IPS-NIHi11 (cell line): Measurements from ENCODE around the gene SMNDC1.

Experiments used
- DNase-seq: peaks from one replicate; pipeline ENCODE4 v3.0.0; 2012; ENCODE audit warnings: mixed read lengths, low spot score

The SMNDC1 gene

DNA sequence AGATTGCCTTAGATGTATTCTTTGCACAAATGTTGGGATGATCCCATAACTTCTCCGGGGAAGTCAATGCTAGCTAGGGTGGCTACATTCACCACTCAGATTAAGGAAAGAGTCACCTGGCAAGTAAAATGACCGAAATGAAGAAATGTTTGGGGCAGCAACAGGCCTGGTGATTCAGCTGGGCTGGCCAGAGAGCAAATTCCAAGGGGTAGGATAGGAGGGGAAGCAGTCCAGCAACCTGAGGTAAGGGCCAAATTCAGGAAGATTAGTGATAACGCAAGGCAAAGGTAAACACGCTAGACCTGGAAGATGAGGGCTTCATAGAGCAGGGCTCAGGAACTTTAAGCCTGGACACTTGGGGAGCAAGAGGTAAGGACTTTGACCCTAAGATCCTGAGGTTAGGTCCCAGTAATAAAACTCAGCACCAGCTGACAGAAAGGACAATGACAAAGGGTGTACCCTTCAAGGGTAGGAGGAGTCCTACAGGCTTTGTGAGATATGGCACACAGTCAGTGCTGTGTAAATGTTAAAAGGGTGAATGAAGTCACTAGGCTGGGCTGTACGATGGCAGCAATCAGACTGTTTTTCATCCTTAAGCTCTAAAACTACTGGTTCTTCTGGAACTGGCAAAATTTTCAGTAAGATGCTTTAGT, 22.7 kb upstream of the SMNDC1 start:
- no peak for DNase-seq

DNA sequence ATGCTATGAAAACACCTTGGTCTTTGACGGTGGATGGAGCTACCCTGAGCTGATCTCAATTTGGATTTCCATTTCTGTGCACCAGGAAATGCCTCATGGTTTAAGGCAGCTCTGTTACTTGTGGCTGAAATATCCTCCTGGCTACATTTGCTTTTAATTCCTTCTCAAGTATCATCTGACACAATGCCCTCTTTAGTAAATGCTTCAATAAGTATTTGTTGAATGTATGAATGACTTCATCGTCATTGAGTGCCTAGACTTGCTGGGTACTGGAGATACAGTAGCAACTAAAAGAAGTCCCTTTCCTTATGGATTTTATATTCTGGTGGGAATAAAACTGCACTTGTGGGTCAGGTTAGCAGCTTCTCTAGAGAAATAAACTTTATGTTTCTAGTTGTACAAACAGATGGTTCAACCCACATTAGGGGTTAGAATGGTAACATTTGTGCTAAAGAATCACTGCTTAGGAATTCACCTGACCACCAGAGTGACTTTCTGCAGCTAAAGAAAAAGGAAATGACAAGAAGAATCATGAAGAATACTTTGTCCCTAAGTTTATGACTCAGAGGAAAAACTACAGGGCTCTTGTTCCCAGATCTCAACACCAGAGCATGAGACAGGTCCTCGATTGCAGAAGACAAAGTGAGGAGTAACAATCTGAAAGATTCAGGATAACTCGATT, 21.8 kb upstream of the SMNDC1 start:
- DNase-seq, result no peak

DNA sequence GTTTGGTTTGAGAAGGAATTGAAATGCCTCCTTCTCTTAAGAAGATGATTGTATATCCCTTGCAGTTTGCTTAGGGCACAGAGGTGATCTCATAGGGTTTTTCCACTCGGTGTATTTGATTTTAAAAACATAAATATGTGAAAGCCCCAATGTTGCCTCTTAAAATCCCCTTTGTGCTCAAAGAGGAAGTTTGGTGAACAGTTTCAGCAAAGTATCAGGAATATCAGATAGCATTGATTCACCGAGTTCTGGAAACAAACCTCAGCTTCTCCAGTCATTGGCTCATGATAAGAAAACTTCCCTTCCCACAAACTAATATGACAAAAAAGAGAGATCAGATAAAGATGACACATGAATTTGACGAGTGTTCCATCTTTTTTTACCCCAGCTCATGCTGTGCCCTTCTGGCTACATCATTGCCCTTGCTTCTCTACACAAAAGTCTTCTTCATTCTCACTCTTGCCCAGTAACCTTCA, 20.1 kb upstream of the SMNDC1 start:
- no peak for DNase-seq

DNA sequence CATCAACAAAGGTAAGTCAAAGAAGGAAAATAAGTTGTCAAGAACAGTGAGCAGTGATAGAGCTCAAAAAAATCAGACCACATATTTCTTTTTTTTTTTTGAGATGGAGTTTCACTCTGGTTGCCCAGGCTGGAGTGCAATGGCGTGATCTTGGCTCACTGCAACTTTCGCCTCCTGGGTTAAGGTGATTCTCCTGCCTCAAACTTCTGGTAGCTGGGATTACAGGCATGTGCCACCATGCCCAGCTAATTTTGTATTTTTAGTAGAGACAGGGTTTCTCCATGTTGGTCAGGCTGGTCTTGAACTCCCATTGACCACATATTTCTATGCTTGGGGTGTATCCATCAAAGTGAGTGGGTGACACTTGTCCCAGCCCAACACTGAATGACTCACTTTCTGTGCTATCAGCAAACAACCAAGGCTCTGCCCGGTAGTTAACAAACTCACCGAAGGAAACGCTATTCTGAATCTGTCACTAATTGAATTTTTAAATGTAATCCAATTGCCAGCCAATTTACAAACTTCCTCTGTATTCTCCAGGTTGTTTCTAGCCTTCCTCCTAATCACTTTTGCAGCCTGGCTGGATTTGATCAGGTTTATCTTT, 19.6 kb upstream of the SMNDC1 start:
- no peak for DNase-seq

DNA sequence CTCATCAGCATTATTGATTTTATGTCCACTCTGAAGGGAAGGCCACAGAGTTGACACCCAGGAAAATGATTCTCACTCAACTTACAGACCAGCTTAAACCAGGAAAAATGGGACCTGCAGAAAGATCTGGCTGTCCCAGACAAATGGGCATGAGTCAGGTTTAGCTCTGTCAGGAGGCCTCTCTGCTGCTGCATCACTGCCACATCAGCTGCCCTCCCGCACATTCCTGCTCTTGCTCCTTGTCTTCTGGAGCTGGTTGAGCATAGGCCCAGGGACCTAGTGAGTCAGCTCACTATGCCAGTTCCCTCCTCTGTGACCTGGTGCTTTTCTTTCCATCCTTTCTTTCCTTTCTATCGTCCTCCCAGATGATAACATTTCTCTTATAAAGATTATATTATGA, 18.8 kb upstream of the SMNDC1 start:
- no peak for DNase-seq

DNA sequence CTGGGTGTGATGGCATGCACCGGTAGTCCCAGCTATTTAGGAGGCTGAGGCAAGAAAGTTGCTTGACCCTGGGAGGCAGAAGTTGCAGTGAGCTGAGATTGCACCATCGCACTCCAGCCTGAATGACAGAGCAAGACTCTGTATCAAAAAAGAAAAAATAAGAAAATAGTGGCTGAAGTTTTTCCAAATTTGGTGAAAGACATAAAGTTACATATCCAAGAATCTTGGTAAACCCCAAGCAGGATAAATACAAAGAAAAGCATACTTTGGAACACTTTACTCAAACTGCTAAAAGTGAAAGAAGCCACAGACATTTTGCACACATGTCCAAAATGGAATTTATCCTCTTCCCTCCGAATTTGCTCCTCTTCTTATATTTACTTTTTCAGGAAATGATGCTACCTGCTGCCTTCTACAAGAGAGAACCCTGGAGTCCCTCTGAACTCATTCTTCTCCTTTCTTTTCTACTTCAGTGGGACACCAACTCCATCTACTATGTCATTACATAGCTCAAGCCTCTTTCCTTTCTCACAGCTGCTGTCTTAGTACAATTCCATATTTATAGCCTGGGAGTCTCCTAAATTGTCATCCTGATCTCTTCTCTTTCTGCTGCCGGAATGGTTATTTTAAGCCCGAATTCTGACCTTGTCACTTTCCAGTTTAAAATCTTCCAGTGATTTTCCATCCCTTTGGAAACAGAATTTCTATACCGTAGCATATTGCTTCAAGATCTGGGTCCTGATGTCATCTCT, 17.3 kb upstream of the SMNDC1 start:
- DNase-seq, result no peak

DNA sequence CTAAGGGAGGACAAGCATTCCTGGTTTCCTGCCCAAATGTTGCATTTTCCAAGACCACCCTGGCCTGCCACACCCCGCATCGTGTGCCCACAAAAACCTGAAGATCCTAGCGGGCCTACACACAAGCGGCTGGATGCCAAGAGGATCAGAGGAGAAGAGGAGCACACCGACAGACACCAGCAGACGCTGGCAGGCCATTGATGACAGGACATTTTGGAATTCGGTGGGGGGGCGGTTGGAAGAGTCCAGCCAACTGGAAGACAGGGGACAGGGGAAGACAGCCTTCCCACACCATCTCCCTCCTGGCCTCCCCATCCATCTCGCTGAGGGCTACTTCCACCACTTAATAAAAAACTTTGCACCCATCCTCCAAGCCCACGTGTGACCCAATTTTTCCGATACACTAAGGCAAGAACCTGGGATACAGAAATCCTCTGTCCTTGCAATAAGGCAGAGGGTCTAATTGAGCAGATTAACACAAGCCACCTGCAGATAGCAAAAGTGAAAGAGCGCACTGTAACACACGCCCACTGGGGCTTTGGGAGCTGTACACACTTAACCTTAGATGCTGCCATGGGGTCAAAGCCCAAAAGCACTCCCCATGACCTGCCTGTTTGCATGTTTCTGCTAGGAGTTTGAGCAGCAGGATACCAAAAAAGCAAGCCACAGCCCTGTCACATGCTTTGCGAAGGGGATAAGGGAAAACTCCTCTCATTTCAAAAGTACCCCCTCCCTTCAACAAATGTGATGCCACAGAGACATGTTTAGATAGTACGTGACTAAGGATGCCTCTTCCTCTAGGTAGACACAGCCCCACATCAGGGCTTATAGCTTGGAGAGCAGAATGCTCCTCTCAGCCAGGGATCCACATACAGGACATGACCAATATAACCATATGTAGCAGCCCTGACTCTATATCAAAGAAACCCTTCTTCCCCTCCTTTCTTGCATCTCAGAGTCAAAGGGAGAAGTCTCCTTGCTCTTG, 13.4 kb upstream of the SMNDC1 start:
- DNase-seq, result no peak

DNA sequence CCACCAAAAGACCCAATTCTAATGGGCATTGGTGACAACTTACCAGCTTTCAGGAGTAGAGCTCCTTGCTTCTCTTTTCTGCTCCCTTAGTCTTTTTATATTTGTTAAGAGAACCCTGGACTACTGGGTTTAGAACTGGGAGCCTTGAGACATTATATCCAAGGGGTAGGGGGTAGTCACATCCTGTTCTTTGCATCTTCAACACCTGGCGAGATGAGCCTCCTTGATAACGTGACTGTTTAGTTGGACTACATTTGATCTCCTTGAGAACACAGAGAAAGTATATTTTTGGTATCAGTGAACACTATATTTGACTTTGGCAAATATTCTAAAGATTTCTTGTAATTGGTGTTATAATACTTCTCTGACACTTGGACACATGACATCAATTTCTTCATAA, 9.0 kb upstream of the SMNDC1 start:
- DNase-seq, result no peak

DNA sequence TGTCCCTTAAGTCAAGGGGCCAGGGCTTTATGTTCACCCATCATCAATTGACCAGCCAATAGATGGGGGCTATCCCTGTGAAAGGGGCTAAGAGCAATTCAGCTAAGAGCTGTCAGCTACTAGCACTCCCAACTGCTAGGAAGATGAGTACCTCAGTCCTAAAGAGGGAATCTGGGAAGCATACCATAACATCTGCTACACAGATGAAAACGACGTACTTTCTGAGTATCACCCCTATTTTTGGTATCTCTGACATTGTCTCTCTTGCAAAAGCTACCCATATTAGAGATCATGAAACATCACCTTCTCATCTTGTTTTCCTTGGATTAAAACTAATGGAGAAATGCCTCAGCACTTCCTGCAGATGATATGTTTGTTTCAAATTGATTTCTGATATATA, 7.5 kb upstream of the SMNDC1 start:
- DNase-seq, result no peak

DNA sequence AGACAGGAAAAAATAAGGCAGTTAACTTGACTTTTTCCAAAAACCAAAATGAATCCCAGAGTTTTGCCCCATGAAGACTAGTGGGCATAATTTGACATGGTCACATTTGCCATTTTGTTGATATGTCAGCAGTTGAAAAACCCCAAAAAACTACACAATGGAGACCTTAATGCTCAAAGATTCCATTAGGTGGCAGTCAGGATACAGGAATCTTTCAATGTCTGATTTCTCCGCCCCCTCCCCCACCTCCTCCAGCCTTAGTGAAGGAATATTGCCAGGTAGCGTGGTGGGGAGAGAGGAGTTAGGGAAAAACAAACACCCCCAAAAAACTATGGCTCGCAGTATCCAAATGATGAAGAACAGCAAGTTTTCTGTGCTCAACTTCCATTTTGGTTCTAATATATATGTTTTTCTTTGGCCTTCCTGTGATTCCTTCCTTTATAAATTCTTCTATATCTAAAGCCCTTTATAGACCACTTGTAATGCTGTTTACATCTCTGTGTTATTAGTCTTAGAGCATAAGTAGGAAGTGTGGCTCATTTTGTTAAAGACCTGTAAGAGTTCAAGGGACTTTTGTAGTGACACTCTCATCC, 6.7 kb upstream of the SMNDC1 start:
- peak; percentile 70 for DNase-seq

DNA sequence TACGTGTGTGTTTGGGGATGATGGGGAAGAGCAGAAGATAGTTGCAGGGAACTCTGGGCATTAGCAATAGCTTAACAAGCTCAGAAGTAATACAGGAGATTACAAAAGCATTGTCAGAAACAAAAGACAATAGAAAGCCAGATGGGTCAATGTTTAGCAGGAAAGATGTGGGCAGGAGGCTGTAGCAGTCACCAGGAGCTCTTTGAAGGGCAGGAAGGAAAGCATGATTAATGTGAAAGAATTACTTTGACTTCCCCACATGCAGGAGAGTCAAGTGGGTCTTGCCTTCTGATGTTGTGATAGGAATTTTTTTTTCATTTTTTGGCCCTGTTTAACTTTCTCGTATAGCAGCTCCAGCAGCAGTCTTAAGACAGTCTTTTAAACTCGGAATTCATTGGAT, 6.0 kb upstream of the SMNDC1 start:
- DNase-seq, result no peak

DNA sequence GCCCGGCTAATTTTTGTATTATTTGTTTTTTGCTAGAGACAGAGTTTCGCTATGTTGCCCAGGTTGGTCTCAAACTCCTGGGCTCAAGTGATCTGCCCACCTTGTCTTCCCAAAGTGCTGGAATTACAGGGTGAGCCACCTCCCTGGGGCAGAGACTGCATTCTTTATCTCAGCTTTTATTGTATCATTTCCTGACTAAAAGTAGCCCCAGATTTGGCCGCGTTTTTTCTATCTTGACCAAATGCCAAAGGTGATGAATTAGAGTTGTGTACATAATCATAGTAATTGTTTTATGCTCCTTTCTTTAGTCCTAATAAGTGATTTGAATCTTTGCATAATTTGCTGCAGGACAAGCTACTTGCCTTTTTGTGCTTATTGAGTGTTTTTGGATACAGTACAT, 3.1 kb upstream of the SMNDC1 start:
- DNase-seq, result no peak

DNA sequence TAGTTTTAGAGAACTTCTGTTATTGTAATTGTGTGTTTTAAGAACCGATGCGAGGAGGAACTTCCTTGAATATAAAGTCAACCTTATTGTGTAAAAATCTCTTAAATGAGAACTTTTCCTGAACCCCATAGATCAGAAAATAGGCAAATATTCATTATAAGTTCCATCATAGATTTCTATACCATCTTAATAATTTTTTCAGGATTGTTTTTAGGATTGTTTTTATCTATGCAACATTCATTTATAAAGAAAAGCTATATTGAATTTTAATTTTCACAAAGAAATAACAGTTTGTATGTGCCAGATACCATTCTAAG, 1.7 kb upstream of the SMNDC1 start:
- no peak for DNase-seq

DNA sequence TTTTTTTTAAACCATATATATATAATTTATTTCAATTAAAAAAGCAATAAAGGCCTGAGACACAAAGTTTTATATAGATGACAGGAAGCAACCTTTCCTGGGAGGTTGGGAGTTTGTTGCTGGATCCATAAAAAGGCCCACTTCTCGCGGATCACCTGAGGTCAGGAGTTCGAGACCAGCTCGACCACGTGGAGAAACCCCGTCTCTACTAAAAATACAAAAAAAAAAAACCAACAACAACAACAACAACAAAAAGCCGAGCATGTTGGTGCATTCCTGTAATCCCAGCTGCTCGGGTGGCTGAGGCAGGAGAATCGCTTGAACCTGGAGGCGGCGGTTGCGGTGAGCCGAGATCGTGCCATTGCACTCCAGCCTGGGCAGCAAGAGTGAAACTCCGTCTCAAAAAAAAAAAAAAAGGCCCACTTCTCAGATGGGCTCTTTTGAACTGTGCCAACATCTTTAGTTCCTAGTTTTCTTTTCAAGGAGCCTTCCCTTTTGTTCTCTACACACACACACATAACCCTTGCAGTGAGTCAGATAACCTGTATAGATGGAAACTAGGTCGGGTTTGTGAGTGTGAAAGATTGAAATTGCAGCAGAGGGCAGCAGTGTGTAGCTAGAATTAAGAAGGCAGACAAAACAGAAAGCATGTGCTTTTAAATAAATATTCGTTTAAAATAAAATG, 1.2 kb upstream of the SMNDC1 start:
- peak; percentile 31 for DNase-seq

DNA sequence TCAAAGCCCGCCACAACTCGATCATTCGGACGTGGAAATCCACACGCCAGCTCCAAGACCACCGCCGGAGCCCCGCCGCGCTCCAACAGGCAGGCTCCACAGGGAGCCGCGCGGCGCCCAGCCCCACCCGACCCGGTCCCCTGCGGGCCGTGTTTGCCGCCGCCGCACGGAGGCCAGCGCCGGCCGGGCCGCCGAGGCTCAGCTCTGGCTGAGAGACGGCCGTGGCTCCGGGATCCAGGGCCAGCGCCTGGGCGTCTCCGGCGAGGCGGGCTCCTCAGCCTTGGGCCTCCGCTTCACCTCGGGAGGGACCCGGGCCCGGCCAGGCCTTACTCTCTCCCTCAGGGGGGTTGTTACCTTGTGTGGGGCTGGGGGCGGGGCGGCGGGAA, 333 bp downstream of the SMNDC1 start:
- no peak for DNase-seq

DNA sequence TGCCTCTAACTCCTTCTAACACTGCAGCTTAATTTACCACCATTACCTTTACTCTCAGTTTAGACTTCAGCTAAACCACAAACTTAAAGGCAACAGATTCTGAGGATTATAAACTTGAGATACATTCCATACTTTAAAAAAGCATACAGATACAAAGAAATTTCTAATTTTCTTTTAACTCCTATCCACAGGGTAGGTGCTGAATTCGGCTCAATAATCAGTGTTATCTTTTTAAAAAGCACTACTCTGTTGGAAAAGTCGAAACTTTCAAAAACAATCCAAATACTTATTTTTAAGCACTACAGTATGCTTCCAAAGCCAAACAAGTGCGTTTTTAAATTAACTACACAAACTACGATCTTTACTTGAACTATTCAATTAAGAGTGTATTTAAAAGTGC, 1.0 kb downstream of the SMNDC1 start:
- no peak for DNase-seq

DNA sequence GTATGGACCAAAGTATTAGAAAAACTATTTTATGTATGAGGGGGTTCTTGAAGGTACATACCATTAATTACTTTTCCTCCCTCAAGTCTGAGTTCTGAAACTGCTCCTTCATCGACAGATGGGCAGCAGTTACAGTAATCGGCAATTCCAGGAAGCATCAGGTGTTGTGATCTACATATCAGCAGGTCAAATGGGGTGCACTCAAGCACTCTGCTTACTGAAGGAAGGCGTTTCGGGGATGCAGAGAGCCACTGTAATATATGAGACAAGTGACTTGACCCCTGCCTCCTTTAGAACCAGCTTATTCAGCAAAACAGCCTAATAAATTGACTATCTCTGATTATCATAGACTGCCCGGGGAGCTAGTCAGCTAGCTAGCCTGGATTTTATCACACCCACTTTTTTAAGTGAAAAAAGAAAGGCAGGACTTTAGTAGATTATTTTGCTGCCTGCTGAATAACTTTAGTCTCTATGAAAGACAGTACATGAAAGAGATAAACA, 4.2 kb downstream of the SMNDC1 start:
- no peak for DNase-seq

DNA sequence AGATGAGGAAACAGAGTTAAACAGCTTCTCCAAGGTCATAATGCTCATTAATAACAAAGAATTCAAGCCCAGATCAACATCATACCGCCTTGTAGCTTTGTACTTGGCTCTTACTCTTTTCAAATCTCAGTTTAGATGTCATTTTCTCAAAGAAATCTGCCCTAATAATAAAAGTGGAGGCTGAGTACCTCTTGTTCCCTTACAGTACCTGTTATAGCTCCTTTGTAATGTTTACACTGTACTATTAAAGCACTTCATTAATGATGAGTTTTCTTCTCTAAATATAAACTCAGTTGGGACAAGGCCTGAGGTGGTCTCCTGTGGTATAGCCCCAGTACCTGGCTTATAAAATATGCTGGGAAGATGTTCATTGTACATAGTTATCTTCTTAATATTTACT, 7.8 kb downstream of the SMNDC1 start:
- no peak for DNase-seq

DNA sequence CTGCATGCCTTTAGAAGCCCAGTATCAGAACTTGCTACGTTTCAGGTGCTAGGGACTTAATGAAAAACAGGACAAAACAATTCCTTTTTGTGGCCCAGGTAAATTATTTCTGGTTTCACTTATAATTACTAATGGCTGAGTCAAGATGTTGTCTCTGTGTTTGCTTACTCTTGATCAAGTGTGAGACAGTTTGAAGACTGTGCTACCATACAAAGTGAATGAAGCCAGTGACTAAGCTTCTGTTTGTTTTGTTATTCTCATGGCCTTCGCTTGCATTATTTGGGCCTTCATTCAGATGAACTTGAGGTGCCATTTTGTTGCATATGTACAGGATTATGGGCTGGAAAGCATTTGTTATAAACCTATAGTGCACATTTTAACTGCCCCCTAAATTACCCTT, 17.9 kb downstream of the SMNDC1 start:
- no peak for DNase-seq

DNA sequence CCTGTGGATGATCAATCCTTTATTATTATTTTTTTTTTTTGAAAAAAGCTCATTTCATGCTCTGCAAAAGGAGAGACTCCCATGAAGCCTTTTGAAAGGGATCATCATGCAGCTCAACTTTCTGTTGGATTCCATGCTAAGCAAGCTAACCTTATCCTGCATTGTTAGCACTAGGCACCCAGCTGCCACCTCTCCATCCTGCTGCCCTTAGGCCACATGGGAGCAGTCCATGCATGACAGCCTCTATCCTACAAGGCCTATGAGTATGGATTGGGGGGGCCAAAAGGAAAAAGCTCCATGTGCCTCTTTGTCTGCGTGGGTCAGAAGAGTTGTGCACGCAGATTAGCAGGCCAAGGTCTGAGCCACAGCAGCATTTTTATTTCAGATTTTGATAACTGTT, 19.2 kb downstream of the SMNDC1 start:
- no peak for DNase-seq

DNA sequence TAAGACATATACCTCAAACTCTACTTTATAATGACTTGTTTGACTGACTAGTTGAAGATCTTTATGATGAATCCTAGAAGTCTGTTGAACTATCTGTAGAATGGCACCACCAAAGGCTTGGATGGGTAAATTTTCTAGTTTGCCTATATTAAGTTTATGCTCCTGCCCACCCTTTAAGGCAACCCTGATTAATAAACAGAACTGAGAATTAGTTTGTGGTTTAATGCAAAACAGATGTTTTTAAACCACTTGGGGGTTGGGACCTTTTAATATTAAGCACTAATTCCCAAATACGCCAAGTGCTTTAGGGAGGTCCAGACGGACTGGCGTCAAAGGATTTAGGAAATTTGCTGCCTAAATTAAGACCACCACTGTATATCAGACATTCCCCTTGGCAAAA, 20.5 kb downstream of the SMNDC1 start:
- DNase-seq, result no peak
